IPS DF 4.7 (cell line): ENCODE results near the gene MYH9.

ENCODE experiments used
- DNase-seq: peaks from one replicate; pipeline ENCODE4 v3.0.0-alpha.2; 2013; ENCODE audit warnings: low spot score; ENCODE audit errors: extremely low read depth

The MYH9 gene

DNA sequence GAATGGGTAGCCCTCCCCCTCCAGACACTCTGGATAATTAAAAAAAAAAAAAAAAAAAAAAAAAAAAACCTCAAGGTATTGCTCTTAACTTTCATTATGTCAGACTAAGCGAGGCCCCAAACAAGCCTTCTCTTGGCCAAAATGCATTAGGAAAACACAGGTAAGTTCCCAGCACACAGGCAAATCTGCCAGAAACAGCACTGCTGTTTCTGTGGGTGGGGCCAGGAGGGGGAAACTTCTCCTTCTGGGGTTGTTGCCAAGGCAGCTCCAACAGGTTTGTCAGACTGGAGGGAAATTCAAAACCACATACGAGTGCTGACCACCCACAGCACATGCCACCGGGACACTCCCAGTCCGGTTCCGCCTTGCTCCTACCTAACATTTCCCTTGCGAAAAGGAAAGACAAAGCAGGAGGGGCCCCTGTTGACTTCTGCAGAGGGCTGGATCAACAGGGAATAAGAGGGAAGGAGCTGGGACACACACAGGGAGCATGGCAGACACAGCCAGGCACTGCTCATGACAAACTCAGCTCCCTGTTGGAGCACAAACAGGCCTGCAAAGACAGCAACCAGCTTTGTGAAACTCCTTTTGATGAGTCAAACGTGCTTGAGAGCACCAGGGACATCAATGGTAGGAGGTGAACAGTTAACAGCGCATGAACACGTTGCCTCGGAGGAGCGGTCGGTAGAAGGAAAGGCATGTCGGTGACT lies 55.0 kb downstream of the MYH9 start:
- DNase-seq: no peak

- no peak for DNase-seq
Observed at GRCh38 chr22:36331912-36332622, 55.7 kb downstream of the MYH9 start.

DNA sequence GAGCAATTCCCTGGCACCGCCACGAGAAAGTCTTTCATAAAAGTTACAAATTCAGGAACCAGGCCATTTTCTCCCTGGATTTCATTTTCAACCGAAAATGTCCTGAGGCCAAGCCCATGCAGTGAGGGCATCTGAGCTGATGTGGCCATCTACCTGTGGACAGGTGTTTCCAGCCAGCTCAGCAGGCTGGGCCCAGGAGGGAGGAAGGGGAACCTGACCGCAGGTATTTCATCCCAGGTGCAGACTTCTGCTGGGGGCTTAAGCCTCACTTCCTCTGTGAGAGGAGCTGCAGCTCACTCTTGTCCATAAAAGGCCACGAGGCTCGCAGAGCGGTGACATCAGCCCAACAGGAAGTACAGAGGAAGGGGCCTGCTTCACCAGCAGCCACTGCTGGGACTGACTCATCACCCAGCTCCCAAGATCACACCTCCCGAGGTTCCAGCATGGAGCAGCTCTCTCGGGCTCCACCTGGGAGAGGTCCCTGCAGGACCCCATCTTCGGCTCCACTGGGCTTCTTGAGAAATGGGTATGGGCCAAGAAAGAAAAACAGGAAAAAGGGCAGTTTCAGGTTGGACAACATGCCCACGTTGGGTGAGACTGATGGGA lies 56.4 kb downstream of the MYH9 start:
- peak; percentile 68 for DNase-seq

DNA sequence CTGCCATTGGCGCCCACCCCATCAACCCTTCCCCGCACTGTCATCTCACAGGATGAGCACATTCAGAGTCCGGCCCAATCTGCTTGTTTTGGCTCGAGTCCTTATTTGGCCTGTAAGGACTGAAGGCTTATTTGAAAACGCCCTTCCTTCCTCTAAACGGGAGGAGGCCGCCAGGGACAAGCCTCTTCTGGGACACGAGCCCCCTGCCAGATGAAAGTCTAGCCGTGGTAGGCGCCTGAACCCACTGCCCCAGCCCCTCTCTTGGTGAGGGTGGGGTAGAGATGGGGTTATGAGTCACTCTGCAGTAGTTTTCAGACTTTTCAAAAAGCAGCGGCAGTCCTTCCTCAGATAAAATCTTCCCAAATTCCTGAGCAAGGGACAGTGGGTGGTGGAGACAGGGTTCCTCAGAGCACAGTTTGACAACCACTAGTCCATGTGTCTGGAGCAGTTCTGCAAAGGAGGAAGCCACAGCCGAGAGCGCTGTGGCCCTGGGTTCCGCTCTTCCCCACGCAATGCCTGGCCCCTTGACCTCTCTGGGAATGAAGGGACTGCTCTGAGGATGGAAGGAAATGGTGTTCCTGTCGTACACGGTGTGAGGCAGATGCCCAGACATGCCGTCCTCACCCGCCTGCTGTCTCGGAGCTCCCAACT lies 57.0 kb downstream of the MYH9 start:
- DNase-seq: no peak

DNA sequence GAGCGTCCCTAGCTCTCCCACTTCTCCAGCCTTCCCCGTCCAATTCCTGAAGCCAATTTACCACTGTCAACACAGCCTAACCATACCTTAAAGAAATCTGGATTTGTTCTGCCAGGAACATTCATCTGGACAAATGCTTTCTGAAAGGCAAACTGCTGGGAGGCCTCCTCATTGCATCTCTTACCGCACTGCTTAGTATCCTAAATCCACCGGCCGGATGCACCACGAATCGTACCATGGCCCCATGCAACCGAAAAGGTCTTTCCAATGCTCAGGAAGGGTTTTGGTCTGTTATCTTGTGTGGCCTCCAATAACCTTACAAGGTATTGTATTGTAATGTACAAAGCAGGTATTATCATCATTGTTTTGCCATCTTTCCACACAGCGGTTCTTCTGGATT lies 57.6 kb downstream of the MYH9 start:
- DNase-seq: no peak

DNA sequence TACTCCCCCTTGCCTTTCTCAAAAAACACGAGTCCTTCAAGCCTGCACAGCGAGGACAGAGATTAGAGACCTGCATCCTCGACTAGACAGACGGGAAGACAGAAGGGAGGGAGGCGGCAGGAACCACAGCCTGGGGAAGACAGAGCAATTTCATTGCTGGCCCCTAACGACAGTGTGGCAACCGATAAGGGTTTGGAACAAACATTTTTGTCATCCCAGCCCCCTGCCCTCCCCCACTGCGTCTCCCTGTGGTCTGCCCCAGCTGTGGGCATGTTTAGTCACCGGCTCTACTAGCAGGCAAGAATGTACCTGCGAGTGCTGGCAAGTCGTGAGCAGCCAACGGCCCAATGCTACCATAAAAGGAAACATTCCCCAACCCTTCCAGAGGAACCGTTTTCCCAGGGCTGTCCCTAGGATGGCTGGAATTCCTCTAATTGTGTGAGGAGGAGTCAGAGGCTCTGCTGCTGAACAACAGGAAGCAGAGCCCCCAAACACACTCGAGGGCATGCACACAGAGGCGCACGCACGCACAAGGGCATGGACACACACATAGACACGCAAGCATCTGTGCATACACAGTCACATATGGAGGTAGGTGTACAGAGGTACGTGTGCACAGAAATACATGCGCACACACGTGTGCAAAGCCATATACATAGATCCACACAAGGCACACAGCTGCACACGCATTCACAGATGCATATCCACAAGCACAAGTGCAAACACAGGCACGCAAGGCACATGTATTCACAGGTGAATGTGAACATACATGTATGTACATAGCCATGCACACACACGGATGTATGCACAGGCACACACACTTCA lies 58.3 kb downstream of the MYH9 start:
- DNase-seq: peak; percentile 94

DNA sequence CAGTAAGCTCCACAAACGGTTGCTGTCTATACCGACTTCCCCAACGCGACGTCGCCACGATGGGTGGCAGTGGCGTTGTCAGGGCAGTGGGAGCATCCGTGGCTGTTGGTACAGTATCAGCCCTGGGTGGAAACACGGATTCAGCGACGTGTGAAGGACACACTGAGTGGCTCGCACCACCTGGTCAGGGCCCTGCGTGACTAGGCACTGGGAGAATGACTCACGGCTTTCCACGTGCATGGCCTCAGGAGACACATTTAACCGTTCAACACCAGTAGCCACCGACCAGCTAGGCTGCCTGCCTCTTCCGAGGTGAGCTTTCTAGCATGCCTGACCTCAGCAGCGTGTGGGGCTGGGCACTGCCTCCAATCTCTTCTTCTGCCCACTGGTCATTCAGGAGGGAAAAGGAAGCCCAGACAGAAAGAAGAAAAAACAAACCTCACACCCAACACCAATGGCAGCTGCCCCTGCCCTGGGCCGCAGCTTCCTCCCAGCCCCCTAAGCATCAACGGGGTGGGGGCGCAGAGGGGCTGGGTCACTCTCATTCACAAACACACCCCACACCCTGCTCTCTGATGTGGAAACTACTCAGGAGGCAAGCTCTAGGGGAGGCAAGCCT lies 59.0 kb downstream of the MYH9 start:
- DNase-seq: no peak

- DNase-seq: no peak
Observed at GRCh38 chr22:36327922-36328551, 59.7 kb downstream of the MYH9 start.

- DNase-seq: no peak
Observed at GRCh38 chr22:36326178-36327161, 61.3 kb downstream of the MYH9 start.

GRCh38 chr22:36325154-36326031 lies 62.4 kb downstream of the MYH9 start:
- no peak for DNase-seq

DNA sequence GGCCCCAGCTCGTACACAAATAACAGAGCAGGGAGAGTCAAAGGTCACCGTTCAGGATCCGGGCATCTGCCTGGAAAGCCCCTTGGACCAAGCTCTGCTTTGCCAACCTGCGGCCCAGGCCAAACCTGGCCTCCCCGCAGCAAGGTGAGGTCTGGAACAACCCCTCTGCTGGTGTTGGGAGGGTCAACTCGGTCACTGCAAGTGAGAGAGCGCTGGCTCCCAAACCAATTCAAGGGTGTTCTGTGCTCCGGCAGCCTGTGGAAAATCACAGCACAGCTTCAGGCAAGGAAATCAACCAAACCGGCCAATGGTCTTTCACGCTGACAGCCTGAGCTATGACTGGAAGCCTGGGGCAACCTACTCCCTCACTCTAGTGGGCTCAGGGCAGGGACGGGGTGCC lies 63.4 kb downstream of the MYH9 start:
- DNase-seq: no peak

GRCh38 chr22:36323855-36324331 lies 63.9 kb downstream of the MYH9 start:
- no peak for DNase-seq

DNA sequence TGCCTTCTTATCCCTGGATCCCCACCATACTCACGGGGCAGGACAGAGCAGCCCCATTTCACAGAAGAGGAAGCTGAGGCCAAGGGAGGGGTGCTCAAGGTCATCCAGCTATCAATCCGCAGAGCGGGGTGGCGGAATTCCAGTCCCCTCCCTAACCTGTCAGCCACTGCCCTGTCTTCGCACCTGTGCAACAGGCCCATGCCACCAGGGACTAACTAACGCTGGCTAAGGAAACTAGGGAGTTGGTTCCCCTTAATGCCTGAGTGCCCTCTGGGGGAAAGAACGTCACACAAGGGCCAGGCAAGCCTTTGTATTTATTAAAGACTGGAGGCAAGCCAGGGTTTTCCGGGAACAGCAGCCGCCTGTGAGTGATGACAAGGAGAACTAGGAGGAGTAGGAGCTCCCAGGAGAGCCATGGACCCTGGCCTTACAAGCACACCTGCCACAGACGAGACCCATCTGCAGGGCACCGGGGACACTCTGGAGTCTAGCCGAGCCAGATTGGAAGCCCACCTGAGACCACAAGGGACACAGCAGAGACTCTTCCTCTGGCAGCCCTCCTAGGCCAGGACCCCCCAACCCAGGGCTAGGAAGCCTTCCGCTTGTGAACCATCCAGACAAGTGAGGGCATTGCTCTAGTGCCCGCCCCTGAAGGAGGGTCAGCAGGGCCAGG lies 64.4 kb downstream of the MYH9 start:
- no peak for DNase-seq

DNA sequence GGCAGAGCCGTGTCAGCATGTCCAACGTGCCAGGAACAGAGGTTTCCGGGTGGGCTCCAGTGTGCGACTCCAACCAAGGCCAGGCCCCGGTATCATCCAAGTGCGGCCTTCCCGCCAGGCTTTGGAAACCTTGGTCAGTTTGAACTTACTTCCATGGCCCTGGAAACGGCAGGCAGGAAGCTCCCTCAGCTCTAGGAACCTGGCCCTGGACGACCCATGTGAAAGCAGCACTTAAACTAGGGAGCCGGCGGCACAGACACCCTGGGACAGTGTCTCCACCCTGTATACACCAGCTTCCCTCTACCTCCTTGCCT lies 65.2 kb downstream of the MYH9 start:
- no peak for DNase-seq

GRCh38 chr22:36321797-36322601 lies 65.8 kb downstream of the MYH9 start:
- DNase-seq: no peak

DNA sequence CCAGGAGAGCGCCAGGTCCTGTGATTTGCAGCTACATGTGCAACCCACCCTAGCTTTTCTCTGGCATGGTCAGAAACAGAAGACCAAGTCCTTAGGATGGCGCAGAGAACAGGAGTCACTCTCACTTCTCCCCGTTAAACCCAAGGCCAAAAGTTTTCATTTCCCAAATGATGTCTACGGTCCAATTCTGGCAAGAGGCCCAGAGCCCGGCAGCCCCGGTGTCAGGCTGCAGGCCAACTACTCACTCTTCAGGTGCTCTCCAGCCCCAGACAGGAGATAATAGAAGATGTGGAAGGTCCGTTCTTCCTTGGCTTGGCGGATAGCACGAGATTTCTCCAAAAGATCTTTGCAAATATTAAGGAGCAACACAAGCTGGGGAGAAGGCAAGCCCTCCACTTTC lies 67.2 kb downstream of the MYH9 start:
- no peak for DNase-seq
